IPS DF 4.7 (cell line): Measurements from ENCODE around the gene GHITM.
"Not testable (repeated sequence)": the region's sequence is repeated elsewhere in the genome, so short reads cannot be mapped to it uniquely, and the experiment has no call there.

Source experiments
- DNase-seq: peaks from one replicate; pipeline ENCODE4 v3.0.0-alpha.2; 2013; ENCODE audit warnings: low spot score; ENCODE audit errors: extremely low read depth

The GHITM gene

GRCh38 chr10:84175436-84175835, 36.1 kb downstream of the GHITM start:
- DNase-seq = no peak

- DNase-seq = no peak
Measured at GRCh38 chr10:84176351-84176750, 37.0 kb downstream of the GHITM start.

DNA sequence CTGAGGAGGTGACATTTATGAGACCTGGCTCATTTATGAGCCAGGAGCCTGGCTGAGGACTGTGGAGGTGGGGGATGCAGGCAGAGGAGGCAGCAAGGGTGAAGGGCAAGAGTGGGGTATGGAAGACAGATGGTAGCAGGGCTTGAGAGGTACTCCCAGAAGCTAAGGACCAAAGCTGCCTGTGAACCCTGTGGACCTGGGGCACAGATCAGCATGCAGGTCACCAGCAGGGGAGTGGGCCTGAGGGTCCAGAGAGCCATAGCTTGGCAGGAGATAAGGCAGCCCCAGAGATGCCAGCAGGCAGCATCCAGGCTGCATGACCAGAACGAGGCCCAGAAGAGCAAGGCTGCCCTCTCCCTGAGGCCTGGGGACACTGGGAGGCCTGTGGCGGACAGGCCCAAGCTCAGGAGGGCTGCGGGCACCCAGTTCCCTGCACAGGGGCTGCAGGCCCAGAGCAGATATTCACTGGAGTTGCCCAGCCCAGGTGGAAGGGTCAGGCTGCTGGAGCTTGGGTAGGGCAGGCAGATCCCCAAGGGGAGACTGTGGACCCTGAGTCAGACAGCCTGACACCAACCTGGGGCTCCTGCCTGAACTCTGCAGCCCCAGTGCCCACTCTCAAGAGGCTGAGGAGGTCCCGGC, 37.6 kb downstream of the GHITM start:
- no peak for DNase-seq

- no peak for DNase-seq
Measured at GRCh38 chr10:84177541-84178141, 38.3 kb downstream of the GHITM start.

GRCh38 chr10:84178160-84178609, 38.9 kb downstream of the GHITM start:
- no peak for DNase-seq

- no peak for DNase-seq
Measured at GRCh38 chr10:84179059-84179710, 39.9 kb downstream of the GHITM start.

GRCh38 chr10:84180386-84180785, 41.1 kb downstream of the GHITM start:
- not testable (repeated sequence) for DNase-seq

GRCh38 chr10:84181631-84182030, 42.3 kb downstream of the GHITM start:
- DNase-seq = no peak

GRCh38 chr10:84184517-84184916, 45.2 kb downstream of the GHITM start:
- DNase-seq = no peak

GRCh38 chr10:84185526-84186175, 46.3 kb downstream of the GHITM start:
- DNase-seq = no peak

DNA sequence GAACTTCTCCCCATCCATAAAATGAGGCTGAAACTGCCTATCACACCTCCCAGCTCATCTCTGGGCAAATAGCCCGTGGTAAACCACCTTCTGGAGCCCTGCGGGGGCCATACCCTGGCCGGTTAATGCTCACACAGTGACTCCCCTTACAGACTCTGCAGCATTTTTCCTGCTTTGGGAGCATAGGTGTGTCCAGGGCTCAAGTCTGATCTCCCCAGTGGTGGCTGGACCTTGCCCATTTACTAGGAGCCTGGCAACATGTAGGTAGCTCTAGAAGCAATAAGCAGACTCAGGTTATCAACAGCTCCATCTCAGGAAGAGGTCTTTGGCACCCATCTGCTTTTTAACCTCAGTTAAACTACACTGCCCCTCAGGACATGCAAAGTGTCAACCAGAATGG, 49.5 kb downstream of the GHITM start:
- DNase-seq = no peak

- DNase-seq = no peak
Measured at GRCh38 chr10:84190621-84191020, 51.3 kb downstream of the GHITM start.

DNA sequence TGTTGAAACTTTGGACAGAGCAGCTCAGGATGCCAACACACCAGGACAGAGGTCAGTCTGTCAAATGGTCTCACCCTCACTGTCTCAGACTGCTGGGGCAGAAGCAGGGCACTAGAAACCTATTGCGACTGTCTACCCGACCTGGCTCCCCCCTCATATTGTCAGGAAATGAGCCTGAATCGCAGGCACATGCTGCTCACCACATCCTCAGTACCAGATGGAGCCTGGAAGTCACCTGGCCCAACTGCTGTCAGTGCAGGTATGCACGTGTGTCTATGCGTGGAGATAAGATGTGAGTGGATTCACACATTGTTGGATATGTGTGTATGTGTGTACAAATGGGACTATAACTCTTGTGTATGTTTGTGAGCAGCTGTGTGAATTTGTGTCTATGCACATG, 51.8 kb downstream of the GHITM start:
- no peak for DNase-seq

DNA sequence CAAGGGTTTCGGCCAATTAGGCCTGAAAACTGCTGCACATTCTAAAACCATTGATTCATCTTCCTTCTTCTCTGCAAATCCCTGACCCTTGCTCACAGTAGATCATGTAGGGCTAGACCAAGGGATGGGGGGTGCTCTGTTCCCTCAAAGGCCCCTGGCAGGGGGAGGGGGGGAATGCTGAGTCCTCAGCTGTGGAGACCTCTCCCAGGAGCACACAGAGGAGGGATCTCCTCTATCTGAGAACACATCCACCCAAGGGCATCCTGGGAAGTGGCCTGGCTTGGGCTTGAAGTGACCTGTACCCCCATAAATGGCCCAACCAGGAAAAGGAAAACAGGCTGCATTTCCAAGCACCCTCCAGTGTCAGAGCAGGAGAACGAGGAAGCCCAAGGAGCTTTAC, 54.0 kb downstream of the GHITM start:
- no peak for DNase-seq

- no peak for DNase-seq
Measured at GRCh38 chr10:84193846-84194423, 54.6 kb downstream of the GHITM start.

GRCh38 chr10:84194424-84195043, 55.2 kb downstream of the GHITM start, which contains the start of gene CDHR1:
Gene CDHR1, plus strand, starts transcription at chr10:84194537. Its CDS starts 224 bp downstream, at chr10:84194761.
- DNase-seq = no peak

- no peak for DNase-seq
Measured at GRCh38 chr10:84195044-84195830, 55.9 kb downstream of the GHITM start.

- DNase-seq = no peak
Measured at GRCh38 chr10:84196083-84196482, 56.8 kb downstream of the GHITM start.

DNA sequence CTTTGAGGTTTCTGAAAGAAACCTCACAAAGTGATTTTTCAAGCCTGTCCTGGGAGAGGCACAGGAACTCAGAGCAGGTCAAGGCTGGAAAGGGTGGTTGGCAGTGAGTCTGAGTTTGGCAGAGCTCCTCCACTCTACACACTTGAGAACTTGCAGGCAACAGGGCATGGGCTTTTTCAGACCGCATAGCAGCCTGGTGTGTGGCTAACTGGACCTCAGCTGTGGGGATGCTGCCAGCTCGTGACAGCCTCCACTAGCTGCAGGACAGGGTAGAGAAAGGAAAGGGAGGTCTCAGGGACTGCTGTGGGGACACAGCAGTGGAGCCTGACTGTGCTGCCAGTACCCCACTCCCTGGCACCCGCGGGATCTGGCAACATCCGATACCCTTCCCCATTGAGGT, 57.6 kb downstream of the GHITM start:
- no peak for DNase-seq

DNA sequence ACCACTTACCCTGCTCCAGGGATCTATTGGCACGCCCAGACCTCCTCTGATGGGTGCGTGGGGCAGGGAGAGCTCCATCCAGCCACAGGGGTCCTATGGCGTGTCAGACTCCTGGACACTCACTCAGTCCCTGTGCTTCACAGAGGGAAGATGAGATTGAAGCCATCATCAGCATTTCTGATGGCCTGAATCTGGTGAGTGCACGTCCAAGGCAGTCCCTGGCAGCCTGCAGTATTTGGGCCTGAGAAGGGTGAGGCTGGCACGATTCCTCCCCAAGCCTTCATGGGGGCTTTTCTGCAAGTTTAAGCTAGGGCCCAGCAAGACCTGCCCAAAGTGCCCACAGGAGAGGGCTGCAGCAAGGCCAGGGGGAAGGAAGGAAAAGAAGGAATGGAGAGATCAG, 58.3 kb downstream of the GHITM start:
- DNase-seq = no peak
